Limb (tissue), 2 donors: ENCODE results near the gene SCARB1.
A peak's percentile ranks its signal among the peaks of the same experiment; 100 is the strongest.

Source experiments
- DNase-seq, 2 donors: peaks; one replicate each; pipeline ENCODE4 v3.0.0-alpha.2; 2016; ENCODE audit errors: extremely low spot score in 2 of 2

The SCARB1 gene

DNA sequence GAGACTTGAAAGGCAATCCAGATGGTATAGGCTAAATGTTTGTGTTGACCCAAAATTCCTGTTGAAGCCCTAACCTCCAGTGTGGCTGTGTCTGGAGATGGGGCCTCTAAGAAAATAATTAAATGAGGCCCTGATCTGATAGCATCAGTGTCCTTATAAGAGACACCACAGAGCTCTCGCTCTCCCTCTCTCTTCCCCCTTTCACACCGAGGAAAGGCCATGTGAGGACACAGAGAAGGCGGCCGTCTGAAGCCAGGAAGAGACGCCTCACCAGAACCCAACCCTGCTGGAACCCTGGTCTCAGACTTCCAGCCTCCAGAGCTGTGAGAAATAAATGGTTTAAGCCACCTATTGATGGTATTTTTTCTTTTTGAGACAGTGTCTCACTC lies 87.5 kb downstream of the SCARB1 start:
- no peak for DNase-seq

DNA sequence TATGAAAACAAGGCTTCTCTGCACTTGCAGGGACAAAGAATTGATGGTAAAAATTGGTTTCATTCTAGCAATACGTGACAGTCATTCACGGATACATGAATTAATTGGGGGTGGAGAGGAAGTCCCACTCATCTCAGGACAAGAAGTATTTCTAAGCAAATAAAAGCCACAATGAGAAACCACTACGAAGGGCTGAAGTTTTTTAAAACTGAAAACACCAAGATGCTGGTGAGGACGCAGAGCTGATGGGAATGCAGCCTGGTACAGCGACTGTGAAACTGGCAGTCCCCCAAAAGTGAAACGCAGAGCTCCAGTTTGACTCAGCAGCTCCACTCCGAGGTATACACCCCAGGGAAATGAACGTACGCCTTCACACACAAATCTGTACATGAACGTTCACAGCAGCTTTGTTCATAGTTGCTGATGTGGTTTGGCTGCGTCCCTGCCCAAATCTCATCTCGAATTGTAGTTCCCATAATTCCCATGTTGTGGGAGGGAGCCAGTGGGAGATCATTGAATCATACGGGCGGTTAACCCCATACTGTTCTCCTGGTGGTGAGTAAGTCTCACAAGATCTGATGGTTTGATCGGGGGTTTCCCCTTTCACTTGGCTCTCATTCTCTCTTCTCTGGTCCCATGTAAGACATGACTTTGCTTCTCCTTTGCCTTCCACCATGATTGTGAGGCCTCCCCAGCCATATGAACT lies 89.0 kb downstream of the SCARB1 start:
- no peak for DNase-seq

DNA sequence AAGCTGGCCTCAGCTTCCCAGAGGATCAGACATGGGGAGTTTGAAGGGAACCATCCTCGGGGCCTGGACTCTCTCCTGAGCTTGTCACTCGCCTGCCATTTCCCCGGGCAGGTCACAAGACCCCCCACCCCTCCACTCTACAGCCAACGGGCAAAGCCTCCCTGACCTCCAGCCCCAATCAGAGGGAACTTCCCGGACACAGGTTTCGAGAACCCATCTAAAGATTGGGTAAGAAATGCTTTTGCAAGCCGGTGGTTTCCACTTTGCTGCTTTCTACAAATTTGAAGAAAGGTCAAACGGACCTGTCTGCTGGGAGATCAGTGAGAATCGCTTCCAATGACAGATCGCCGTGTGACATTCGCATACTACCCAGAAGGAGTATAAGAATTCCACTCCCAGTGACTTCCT lies 89.6 kb downstream of the SCARB1 start:
- no peak for DNase-seq

DNA sequence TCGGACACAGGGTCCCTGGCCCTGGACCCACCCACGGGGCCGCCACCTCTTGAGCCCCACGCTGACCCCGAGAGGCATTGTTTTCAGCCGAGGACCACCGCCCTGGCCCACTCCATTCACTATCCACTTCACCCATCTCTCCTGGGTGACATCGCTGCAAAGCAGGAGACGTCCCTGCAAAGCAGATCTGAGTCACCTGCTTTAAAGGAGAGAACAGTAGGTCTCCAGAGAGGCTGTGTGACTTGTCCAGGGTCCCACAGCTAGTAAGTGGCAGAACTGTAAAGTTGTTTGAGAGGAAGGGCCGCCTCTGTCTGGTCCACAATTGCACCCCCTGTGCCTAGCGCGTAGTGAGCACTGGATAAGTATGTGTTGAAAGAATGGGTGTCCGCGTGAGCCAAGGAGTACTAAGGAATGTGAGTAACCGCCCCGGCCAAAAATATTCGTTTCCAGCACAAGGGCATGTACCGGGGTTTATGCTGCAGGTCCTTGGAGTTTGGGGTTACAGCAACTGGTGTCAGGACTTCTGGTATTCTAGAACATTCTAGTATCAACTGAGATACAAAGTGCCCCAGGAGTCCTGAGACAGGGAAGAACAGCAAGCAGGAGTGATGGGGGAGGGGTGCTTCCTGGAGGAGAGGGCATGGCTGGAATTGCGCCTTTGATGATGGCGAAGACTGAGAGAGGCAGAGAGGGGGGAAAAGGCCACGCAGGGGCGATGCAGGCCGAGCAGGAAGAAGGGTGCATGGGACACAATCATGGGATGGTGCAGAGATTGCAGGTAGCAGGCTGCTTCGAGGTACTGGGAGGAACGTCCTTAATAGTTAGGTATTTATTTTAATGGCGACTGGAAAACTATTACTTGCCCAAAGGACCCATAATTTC lies 91.1 kb downstream of the SCARB1 start:
- no peak for DNase-seq

DNA sequence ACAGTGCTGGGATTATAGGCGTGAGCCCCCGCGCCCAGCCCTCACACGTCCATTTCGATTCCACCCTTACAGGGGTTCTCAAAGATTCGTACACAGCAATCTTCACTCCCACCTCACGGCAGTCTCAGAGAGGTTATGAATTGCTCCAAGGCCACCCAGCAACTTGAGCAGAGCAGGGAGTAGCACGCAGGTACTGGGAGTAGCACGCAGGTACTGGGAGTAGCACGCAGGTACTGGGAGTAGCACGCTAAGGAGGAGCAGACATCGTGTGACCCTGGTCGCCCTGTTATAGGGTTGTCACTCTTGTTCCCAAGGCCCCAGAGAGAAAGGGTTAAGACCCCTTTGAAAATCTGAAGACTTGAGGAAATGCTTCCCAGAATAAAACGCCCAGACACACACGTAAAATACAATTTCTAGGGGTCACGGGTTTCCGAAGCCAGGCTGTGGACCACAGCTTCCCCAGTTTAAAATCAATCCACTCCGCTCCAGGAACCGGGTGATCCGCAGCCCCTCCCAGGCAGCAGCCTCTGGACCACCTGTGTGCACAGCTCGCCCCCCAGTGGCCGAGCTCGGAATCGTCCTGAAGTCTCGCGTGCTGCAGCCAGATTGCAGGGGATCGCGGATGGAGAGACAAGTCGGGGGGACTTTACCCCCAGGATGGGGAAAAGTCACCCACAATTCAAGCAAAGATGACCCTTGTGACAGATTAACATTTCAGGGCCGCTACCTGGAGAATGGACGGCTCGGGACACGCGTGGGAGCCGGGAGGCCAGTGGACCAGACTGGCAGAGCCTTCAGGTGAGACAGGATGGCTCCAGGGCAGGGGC lies 92.0 kb downstream of the SCARB1 start:
- DNase-seq: peak; percentile 74 to 93

DNA sequence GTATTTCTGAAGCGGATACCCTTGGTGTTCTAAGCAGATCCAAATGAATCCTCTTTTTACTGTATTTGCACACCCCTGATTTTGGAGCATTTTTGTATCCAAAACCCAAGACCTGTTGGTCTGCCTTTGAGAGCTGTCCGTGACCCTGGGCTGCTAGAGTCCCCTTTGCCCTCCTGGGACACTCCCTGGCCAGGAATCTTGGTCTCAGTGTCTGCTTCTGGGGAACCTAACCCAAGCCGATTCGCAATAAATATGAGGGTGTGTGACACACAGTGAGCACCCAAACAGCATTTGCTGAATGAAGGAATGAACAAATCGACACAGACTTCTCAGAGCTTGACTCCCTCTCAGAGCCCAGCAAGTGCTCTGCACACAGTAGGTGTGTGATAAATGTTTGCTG lies 92.9 kb downstream of the SCARB1 start:
- no peak for DNase-seq

DNA sequence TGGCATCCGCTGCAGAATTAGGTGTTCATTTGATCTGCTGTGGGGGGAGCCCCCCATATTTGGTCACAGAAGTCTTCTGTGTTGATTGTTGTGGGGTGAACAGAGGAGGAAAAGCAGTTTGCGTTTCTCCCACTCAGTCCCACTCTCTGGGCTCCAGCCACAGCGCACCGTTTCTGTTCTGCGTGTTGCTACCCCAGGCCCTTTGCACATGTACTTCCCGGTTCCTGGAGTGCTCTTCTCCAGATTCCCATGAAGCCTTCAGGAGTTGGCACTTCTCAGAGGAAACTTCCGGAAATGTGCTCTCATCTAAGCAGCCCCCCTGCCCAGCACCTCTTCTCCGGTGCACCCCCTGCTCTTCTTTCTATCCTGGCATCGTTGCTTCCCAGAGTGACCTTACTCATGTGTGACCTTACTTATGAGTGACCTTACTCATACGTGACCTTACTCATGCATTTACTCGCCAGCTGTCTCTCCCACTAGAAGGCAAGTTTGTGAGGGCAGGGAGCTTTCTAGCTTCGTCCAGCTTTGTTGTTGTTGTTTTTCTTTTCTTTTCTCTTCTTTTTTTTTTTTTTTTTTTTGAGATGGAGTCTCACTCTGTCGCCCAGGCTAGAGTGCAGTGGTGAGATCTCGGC lies 93.7 kb downstream of the SCARB1 start:
- no peak for DNase-seq

DNA sequence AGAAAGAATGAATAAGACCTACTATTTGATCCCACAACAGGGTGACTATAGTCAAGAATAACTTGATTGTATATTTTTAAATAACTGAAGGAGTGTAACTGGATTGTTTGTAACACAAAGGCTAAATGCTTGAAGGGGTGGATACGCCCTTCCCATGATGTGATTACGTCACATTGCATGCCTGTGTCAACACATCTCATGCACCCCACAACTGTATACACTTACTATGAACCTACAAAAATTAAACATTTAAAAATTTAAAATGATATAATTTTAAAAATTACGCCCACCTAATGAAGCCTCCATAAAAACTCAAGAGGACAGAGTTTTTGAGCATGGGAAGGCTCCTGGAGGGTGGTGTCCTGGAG lies 94.5 kb downstream of the SCARB1 start:
- no peak for DNase-seq

DNA sequence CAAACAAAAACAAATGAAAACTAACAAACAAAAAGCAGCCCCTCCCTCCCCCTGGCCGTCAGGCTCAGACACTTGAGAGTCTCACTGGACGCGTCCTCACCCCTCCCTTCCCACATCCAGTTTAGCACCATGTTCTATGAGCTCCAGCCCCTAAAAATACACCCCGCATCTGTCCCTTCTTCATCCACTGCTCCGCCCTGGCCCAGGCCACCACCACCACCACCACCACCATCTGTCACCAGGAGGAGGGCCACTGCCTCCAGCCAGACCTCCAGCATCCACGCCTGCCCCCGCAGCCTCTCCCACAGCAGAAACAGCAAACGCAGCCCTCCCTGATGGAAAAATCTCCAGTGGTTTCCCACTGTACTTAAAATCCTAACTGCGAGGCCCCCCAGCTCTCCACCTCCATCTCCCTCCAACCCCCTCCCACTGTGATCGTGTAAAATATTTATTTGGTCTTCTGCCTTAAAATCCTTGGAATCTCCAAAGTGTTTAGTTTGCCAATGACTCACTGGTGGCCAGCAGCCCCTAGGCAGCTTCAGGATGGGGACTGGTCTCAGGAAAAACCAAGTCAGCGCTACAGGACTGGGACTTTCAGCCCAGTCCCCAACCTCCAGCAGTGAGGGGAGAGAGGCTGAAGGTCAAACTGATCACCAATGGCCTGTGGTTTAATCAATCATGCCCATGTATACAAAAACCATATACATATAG lies 95.1 kb downstream of the SCARB1 start:
- no peak for DNase-seq

DNA sequence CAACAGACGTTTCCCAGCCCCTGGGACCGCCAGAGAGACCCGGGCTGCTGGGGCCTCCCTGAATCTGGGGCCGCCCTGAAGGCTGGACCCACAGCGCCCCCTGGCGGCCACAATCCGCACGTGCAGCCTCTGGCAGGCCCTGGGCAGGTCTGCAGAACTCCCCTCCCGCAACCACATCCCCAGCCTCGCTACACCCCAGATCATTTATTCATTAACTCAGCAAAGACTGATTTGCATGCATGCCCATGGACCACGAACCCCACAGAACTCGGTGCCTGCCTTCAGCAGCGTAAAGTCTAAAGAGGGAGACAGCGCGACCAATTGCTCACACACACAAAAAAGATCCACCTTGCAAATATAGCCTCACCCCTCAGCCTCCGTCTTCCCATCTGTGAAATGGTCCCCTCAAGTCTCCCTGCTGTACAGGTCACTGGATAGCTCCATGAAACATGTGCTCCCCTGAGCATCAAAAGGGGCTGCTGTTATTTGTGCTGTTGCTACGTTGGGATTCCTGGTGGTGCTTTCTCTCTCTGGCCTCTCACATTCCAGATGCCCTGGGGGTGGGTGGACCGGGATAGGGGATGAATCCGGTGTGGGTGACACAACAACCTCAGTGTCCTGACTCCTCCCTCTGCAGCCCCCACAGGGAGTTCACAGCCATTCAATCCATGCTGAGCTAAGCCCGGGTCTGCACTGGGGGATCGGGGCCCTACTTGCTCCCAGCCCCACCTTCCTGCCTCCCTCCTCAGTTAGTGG lies 96.4 kb downstream of the SCARB1 start:
- DNase-seq: peak; percentile 87 to 92

DNA sequence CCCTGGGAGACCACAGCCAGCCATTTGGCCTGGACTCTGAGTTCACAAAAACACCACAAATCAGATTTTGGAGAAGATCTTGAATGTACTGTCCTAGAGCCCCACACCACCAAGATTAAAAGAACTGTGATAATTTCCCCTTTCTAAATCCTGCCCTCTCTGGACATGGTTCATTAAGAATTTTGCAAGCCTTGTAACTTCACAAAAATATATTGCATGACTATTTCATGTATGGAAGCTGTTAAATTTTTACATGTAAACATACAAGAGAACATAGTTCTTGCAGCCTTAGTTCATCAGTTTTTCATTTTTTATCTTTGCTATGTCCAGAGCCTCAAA lies 97.0 kb downstream of the SCARB1 start:
- DNase-seq: no peak

DNA sequence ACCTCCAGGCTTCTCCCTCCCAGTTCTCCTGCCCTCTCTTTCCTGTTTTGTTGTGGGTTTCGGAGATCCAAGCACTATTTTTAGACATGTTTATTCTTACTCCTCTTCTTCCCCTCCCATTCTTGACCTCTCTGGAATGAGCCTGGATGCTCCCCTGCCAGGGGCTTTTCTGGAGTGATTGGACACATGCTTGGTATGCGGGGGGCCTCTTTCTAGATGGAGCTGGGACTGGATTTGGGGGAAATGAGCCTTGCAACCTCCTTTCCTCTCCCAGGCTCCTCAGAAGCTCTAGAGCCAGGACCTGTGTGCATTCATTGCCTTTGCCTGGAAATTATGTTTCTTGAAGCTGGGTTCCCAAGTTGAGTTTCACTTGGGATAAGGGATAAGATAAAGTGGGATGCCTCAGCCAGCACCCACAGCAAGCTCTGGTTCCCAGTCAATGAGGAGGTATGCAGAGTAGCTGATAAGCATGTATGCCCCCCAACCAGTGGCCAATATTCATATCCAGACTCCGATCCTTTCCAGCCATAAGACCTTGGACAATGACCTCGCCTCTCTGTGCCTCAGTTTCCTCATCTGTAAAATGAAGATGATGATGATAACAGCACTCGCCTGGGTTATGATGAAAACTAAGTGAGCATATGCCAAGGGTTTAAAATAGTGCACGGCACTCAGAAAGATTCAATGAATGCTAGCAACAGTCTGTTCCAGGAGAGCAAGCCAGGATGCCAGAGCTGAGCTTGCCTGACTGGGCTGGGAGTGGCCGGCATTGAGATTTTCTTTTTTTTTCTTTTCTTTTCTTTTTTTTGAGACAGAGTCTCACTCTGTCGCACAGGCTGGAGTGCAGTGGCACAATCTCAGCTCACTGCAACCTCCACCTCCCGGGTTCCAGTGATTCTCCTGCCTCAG lies 97.8 kb downstream of the SCARB1 start:
- no peak for DNase-seq

DNA sequence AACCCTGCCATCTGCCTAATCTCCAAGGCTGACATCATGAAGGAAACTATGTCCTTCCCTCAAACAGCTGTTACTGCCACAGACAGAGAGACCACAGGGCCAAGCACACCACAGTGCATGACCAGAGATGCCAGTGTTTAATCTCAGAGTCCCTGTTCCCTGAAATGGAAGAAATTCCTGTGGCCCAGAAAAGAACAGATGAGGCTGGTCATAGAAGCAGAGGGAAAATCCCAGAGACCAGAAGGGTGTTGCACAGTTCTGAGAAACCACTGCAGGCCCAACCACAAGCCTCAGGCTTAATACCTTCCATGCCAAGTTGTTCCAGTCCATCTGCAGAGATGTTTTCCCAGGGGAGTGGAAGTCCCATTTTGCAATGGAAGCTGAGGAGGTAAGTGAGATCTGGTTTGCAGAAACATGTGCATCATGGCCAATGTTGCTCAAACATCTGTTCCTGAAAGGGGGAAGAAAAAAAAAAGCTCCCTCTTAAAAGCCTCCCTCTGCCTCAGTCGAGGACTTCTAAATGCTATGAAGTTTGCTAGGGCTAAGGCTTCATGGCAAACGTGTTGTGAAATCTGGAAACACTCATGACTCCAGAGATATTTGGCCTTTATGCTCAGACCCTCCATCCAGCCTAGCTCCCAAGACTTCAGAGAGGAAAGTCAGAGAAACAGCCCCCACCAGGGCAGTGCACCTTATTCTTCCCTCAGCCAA lies 98.6 kb downstream of the SCARB1 start:
- peak in 1 of 2 donors; percentile 67 for DNase-seq

DNA sequence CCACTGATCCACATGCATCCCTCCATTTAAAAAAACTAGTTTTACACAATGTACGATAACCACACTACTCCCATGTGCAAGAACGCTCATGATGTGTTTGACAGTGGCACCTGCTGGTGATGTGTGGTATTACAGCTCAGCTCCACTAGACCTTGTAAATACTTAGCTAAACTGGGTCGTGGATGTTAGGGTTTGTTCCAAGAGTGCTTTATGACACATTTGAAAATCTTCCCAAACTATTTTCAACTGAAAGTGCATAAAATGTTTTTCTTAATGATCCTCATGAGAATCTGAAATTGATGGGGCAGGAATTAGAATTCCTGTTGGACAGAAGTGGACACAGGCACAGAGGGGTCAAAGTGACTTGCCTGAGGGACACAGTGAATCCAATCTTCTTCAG lies 99.2 kb downstream of the SCARB1 start:
- no peak for DNase-seq

DNA sequence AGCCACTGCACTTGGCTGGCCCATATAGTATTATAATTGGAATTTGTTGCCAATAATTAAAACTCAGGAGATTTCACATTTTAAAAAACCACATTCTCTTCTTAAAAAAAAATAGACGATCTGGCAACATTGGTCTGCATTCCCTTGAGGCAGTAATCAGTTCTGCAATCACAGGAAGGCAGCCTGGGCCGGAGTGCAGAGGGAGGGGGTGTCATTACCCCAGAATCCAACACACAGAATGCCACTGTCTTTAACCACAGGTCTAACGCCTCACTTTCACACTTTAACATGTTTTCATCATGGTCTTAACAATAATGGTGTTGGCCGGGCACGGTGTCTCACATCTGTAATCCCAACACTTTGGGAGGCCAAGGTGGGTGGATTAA lies 100.1 kb downstream of the SCARB1 start:
- no peak for DNase-seq

DNA sequence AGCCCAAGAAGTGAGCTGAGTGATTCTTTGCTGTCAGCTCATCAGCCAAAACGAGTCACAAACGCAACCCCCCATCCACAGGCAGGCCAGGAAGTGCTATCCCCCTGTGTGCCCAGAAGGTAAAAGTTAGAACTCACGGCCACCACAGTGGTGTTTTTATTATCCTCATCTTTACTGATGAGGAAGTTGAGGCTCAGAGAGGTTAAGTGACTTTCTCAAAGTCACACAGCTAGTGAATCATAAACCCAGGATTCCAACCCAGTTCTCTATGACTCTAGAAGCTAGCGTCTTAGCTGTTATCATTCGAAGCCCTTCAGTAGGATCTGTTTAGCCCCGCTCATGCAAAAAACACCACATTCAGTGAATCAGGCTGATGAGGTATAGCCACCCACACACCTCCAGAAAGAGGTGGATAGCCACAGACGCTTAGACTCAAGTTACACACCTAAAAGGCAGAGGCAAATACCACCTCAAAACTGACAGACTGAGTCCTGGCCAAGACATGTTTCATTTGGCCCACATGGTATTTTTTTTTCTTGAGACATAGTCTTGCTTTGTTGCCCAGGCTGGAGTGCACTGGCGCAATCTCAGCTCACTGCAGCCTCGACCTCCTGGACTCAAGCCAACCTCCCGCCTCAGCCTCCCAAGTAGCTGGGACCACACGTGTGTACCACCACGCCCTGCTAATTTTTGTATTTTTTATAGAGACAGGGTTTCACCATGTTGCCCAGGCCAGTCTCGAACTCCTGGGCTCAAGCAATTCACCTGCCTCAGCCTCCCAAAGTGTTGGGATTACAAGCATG lies 100.7 kb downstream of the SCARB1 start:
- no peak for DNase-seq

DNA sequence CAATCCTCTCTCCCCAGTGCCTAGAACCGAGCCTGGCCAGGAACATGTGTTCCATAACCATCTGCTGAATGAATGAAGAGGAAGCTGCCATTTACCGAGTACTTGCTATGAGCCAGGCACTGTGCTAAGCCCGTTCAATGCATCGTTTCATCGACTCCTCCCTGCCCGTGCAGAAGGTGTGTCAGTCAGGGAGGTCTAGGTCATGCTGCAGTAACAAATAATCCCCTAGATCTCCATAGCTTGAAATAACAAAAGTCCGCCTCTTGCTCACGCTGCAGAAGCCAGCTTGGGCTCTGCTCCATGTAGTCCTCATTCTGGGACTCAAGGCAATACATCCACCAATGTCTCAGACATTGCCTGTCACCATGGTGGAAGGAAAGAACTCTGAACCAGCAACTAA lies 101.3 kb downstream of the SCARB1 start:
- no peak for DNase-seq

DNA sequence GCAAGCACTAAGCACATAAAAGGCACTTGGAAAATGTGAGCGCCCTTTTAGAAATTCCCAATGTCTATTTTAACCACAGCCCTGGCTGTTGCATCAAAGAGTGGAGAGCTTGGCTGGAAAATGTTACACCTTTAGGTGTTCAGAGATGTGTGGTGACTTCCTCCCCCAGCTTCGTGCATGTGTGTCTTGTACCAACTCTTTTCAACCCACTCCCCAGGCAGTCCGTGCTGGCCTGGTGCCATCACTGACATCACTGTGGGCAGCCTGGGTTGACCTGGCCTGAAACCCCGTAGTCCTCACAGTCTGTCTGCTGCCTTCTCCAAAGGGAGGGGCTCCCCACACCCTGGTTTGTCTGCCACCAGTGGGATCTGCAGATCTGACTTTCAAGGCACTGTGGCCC lies 101.8 kb downstream of the SCARB1 start:
- no peak for DNase-seq
